Stimulated activated CD8-positive, alpha-beta memory T cell treated with anti-CD3 and anti-CD28 coated beads, Interleukin-2, amount 100 ng/mL, for 1 hour (primary cell): ENCODE data around the gene FLVCR1.
"Not testable (repeated sequence)": the region's sequence is repeated elsewhere in the genome, so short reads cannot be mapped to it uniquely, and the experiment has no call there.

Source experiments
- DNase-seq, 2 donors: peaks; one replicate each; pipeline ENCODE4 v3.0.0-alpha.2; 2020; ENCODE audit warnings: low read depth in 2 of 2

FLVCR1 gene

DNA sequence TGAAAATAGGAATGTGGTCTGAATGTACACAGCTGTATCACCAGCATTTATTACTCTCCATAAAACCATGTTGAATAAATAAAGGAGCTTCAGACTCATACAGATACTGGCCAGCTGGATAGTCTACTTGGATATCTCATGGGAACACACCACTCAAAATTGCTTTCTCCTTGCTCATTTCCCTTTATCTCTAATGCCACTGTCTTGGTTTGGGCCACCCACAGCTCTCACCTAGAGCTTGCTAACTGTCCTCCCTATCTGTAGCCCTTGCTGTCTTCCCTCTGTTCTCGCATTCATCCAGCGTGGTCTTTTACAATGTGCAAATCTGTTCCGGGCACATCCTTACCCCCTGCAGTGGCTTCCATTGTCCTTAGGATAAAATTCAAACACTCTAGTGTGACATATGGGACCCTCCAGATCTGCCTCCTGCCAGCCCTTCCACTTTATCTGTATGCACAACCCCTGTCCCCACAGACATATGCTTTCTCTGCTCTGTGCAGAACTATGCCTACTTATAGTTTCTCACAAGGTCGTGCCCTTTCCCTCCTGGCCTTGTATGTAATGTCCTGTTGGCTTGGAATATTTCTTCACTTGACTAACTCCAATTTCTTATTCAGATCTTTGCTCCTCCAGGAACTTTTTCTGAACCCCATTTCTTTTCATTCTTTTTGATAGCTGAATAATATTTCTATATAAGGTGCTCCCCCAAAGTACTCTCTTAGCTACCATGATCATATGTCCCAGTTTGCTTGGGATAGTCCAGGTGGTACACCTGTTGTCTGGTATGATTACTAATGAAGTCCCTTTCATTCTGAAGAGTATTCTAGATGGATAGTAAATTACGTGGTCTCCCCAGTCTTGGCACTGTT, 2.9 kb downstream of the FLVCR1 start:
- DNase-seq = no peak

DNA sequence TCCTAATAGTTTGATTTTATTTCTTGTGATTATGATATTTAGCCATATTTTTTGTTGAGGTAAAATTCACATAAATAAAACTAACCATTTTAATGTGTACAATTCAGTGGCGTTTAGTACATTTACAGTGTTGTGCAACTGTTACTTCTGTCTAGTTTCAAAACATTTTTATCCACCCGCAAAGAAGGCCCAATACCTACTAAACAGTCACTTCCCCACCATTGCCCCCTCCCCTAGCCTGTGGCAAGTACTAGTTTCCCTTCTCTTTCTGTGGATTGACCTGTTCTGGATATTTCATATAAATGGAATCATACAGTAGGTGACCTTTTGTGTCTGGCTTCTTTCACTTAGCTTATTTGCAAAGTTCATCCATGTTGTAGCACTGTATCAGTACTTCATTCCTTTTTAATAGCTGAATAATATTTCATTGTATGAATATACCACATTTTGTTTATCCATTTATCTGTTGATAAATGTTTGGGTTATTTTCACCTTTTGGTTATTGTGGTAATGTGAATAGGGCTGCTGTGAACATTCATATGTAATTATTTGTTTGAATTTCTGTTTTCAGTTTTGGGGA, 4.1 kb downstream of the FLVCR1 start:
- no peak for DNase-seq

DNA sequence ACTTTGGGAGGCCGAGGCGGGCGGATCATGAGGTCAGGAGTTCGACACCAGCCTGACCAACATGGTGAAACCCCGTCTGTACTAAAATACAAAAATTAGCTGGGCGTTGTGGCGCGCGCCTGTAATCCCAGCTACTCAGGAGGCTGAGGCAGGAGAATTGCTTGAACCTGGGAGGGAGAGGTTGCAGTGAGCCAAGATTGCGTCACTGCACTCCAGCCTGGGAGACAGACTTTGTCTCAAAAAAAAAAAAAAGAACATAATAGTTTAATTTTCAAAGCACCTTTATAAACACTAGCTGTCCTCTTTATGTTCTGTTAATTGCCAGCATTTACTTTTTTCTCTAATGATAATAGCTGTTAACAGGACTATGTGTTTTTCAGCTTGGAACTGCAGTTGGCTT, 5.3 kb downstream of the FLVCR1 start:
- not testable (repeated sequence) for DNase-seq

DNA sequence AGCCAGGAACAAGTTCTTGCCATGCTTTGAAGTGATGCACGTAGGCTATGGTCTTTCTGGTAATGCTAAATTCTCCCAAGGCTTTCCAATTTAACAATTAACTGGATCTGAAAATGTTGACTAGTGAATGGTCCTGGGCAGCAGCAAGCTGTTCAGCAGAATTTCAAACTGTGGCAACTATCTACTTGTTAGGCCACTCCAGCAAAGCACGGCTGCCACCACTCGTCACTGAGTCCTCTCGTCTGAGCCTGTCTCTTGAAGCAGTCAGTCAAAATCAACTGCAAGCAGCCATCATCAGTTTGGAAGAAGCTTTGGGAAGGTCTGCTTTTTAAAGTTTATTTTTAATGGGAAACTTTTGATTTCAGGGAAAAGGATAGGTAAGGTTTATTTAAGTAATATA, 6.1 kb downstream of the FLVCR1 start:
- no peak for DNase-seq

DNA sequence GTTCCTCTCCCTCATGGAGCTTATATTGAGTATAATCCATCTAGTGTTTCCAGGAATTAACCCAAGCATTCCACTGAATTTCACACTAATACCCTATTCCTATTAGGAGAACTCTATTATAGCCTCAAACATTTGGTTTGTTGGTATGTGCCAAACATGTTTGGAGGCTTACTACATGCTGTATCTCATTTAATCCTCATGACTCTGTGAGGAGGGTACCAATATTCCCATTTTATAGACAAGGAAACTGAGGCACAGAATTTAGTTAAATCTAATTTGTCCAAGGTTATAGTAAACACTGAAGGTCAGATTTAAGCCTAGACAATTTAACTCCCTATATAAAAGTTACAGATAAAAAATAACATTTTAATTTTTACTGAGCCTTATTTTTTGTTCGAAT, 9.1 kb downstream of the FLVCR1 start:
- DNase-seq = no peak

DNA sequence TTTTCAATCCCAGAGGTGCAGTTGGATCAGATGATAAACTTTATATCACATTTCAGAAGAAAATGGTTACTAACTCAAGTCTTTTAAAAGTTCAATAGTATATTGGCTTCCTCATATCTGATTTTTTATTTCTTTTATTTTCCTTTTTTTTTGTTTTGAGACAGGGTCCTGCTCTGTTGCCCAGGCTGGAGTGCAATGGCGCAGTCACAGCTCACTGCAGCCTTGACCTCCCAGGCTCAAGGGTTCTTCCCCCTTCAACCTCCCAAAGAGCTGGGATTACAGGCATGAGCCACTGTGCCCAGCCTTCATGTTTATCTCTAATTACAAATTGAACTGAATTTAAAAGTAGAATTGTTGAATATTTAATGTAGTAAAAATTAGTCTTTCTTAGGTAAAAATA, 13.9 kb downstream of the FLVCR1 start:
- DNase-seq = no peak

DNA sequence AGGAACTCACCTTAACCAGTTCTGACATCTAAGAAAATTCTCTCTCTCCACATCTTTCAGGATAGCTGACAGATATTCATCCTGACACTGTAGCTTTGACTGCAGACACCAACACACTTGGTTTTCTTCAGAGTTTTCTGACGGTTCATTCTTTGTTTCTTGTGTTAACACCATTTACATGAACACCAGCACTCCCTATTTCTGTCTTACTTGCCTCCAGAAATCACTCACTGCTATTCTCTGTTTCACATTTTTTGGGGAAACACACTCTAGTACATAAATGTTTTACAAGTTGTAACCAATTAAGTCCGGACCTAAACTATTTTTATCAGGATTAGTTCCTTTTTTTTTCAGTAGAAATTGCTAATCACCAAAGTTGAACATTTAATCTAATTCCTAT, 15.4 kb downstream of the FLVCR1 start:
- DNase-seq = no peak

DNA sequence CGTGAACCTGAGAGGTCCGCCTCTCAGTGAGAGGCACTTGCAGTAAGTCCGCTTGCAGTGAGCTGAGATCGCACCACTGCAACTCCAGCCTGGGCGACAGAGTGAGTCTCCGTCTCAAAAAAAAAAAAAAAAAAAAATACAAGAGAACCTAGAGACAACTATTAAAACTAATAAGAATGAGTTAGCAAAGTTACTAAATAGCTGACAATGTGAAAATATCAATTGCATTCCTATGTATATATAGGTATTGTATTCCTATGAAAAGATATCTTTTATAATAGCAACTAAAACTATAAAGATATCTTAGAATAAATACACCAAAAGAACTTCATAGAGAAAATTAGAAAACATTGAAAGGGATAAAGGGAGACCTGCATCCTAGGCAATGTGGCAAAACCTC, 20.3 kb downstream of the FLVCR1 start:
- no peak for DNase-seq

DNA sequence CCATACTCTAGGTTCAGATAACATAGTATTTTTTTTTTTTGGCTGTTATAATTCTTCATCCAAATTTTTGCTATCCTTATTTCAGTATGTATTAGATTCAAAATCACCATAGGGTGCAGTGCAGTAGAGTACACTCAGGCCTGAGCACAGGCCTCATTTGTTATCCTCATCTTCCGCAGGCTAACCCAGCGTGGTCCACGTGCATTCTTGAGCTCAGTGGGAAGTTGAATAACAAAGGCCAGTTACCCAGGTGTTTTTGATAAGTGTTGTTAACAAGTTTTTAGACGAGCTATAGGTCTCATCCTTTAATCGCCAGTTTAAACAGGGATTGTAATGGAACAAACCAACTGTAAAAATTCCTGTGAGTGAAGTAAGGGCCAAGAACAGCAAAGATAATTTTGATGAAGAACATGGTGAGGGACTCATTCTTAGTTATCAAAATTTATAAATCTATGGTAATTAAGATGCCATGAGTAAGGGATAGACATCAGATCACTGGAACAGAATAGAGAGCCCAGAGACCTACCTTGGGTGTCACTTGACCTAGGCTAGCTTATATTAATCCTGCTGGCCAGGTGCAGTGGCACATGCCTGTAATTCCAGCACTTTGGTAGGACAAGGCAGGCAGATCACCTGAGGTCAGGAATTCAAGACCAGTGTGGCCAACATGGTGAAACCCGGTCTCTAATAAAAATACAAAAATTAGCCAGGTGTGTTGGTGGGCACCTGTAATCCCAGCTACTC, 22.0 kb downstream of the FLVCR1 start:
- no peak for DNase-seq

DNA sequence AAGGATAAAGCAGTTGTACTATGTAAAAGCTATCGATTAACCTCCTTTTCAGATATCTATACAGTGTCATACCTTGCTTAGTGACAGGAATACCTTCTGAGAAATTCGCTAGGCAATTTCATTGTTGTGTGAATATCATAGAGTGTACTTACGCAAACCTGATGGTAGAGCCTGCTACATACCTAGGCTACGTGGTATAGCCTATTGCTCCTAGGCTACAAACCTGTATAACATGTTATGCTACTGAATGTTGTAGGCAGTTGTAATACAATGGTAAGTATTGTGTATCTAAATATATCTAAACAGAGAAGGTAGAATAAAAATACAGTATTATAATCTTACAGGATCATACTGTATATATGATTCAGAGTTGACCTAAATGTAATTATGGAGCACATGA, 26.5 kb downstream of the FLVCR1 start:
- DNase-seq = no peak

DNA sequence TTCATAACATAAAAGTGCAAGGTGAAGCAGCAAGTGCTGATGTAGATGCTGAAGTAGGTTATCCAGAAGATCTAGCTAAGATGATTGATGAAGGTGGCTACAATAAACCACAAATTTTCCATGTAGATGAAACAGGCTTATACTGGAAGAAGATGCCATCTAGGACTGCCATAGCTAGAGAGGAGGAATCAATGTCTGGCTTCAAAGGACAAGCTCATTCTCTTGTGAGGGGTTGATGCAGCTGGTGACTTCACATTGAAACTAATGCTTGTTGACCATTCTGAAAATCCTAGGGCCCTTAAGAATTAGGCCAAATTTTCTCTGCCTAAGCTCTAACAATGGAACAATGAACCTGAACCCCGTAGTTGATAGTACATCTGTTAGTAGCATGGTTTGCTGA, 34.0 kb downstream of the FLVCR1 start:
- no peak for DNase-seq

DNA sequence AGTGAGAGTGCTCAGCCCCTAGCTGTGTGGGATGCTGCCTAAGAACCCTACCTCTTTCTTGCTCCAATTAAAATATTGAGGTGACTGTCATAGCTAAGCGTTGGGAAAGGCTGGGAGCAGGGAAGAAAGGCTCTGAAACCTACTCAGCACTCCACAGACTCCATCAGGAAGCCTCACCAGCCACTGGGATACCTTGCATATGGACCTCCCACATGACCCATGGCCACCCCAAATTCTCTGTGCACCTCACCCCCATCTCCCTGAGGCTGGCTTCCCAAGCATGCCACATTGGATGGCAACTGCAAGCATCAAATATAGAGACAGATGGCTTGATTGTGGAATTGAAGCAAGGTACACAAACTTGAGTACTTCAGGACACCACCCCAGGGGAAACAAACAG, 41.8 kb downstream of the FLVCR1 start:
- no peak for DNase-seq

DNA sequence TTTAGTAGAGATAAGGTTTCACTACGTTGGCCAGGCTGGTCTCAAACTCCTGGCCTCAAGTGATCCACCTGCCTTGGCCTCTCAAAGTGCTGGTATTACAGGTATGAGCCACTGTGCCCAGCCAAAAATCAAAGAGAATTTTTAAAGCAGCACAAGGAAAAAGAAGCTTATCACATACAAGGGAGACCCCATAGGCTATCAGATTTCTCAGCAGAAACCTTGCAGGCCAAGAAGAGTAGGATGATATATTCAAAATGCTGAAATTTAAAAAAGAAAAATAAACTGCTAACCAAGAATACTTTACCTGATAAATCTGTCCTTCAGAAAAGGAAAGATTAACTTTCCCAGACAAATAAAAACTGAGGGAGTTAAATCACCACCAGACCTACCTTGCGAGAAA, 43.2 kb downstream of the FLVCR1 start:
- DNase-seq = no peak

DNA sequence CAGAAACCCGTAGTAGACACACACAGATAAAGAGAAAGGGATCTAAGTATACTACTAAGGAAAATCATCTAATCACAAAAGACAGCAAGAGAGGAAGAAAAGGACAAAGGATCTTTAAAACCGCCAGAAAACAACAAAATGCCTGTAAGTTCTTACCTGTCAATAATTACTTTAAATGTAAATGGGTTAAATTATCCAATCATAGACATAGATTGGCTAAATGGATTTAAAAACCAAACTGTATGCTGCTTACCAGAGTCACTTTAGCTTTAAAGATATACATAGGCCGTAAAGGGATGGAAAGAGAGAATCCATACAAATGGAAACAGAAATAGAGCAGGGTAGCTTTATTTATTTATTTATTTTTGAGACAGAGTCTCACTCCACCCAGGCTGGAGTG, 44.0 kb downstream of the FLVCR1 start:
- no peak for DNase-seq

DNA sequence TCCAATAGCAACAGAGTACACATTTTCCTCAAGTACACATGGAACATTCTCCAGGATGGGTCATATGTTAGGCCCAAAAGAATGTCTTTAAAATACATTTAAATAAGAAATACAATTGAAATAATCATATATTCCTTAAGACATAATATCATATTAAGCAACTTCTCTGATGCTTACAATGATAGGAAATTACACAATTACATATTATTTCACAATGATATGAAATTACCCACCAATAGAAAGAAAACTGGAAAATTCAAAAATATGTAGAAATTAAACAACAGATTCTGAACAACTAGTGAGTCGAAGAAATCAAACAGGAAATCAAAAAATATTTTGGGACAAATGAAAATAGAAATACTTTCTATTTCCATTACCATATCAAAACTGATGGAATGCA, 45.6 kb downstream of the FLVCR1 start:
- no peak for DNase-seq

DNA sequence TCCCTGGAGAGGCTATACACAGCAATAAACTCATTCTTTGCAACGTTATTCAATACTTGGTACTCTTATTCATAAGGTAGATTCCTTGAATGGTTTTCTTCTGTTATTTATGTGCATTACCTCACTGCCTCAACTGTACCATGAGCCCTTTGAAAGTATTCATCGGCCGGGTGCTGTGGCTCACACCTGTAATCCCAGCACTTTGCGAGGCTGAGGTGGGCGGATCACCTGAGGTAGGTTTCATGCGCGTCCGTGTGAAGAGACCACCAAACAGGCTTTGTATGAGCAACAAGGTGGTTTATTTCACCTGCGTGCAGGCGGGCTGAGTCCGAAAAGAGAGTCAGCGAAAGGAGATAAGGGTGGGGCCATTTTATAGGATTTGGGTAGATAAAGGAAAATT, 50.0 kb downstream of the FLVCR1 start:
- not testable (repeated sequence) for DNase-seq

DNA sequence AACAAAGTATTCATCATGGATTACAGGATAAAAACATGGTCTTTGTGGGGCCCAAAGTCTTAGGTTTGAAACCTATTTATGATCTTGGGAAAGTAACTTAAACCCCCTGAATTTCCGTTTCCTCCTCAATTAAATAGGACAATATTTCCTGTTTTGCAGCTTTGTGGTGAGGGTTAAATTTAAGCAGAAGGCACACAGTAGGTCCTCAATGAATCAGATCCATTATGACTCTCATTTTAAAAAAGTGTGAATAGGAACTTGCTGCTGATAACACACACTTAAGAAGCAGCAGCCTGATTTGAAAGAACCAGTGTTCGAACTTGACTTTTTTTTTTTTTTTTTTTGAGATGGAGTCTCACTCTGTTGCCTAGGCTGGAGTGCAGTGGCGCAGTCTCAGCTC, 50.9 kb downstream of the FLVCR1 start:
- no peak for DNase-seq

DNA sequence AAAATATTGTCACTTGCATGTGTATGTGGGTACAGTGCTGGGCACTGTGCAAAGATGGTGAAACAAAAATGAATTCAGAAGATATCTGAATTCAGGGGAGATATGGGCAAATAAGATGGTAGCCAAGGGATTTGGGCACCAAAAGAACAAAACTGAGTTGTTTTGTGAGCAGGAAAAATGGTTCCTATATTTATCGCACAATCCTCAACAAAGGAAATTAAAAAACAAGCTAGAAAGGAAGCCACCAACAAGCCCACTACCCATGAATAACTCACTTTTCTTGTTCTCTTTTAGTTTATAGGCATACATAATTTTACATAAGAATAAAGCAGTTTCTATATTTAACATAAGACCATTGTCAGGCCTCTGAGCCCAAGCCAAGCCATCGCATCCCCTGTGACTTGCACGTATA, 51.6 kb downstream of the FLVCR1 start:
- DNase-seq = no peak

DNA sequence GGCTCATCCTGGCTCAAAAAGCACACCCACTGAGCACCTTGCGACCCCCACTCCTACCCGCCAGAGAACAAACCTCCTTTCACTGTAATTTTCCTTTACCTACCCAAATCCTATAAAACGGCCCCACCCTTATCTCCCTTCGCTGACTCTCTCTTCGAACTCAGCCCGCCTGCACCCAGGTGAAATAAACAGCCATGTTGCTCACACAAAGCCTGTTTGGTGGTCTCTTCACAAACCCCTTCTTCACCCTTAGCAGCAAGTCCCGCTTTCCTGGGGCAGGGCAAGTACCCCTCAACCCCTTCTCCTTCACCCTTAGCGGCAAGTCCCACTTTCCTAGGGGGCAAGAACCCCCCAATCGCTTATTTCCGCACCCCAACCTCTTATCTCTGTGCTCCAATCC, 52.1 kb downstream of the FLVCR1 start:
- not testable (repeated sequence) for DNase-seq

DNA sequence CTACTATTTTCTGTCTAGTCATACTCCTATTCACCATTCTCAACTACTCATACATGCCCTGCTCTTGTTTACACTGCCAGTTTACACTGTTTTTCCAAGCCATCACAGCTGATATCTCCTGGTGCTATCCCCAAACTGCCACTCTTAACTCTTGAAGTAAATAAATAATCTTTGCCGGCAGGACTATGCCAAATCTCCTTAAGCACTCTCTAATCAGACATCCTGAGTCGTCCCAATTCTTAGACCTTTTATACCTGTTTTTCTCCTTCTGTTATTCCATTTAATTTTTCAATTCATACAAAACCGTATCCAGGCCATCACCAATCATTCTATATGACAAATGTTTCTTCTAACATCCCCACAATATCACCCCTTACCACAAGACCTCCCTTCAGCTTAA, 55.6 kb downstream of the FLVCR1 start:
- DNase-seq = not testable (repeated sequence)

DNA sequence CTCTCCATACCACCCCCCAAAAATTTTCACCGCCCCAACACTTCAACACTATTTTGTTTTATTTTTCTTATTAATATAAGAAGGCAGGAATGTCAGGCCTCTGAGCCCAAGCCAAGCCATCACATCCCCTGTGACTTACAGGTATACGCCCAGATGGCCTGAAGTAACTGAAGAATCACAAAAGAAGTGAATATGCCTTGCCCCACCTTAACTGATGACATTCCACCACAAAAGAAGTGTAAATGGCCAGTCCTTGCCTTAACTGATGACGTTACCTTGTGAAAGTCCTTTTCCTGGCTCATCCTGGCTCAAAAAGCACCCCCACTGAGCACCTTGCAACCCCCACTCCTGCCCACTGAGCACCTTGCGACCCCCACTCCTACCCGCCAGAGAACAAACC, 56.0 kb downstream of the FLVCR1 start:
- DNase-seq = not testable (repeated sequence)

DNA sequence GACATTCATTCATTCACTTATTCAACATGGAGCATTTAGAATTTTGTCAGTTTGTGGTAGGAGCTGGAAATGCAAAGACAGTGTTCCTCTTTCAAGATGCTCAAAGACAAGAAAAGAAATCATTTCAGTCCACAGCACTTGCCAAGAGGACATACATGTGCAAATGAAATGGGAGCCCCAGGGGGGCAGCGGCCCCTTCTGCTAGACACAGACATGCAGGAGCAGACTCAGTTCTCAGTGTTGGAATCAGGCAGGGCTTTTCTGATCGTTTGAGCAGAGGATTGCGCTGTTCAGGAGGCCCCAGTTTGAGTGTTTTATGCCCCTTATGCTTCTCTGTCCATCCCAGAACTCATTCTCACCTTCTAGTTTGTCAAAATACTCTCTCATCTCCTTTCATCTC, 56.7 kb downstream of the FLVCR1 start:
- no peak for DNase-seq
